ENCODE measurements around the gene ANTXR2. TPM values are rescaled to one million over a fixed set of nuclear protein-coding genes. Genes with fewer than 3 reads are reported as not detected.

ANTXR2 gene
- total RNA-seq, 2 donors from 2014 or later, result 13.6 to 16.4 TPM

- Mint-ChIP-seq H3K4me1 (peaks cover 3% of the 10 kb centered on the region), H3K27me3 (ENCODE audit: insufficient read depth) (no peaks in the 10 kb centered on the region), H3K36me3 (ENCODE audit: low read depth) (peaks cover 2% of the 10 kb centered on the region), H3K4me3 (no peak overlapping the region), H3K9me3 (no peaks in the 10 kb centered on the region), H3K27ac (no peak overlapping the region)
- H3K4me3 ChIP-seq (ENCODE audit: low read length), result no peak overlapping the region
- no peak overlapping the region for H3K27ac ChIP-seq (ENCODE audit: low read depth, low read length)
- WGBS, 2 experiments (ENCODE audit: insufficient coverage in 1 of 2, insufficient read length in 1 of 2), result 88 to 90% methylated on average over 2 to 3 of the region's 3 CpGs
- no peak for TF ChIP-seq CTCF (conservative IDR thresholded peaks at IDR 0.05)
- H3K27me3 ChIP-seq (ENCODE audit: control insufficient read depth, insufficient read depth, low read length, poor library complexity, severe bottlenecking), result no peaks in the 10 kb centered on the region
- H3K9me3 ChIP-seq (ENCODE audit: control insufficient read depth, low read length), result no peaks in the 10 kb centered on the region
- H3K4me1 ChIP-seq (ENCODE audit: control insufficient read depth, insufficient read depth, low read length), result no peaks in the 10 kb centered on the region
- no peaks in the 10 kb centered on the region for H3K36me3 ChIP-seq (ENCODE audit: control insufficient read depth, insufficient read depth, low read length)
- H3K9ac ChIP-seq (ENCODE audit: extremely low read depth, low read length, poor library complexity, severe bottlenecking), result no peak overlapping the region
- no peak for DNase-seq
Measured at GRCh38 chr4:80043541-80043940, 29.5 kb downstream of the ANTXR2 start.

GRCh38 chr4:80042821-80043220 lies 30.2 kb downstream of the ANTXR2 start:
- H3K9me3 ChIP-seq (ENCODE audit: control insufficient read depth, low read length), result no peaks in the 10 kb centered on the region
- no peak for TF ChIP-seq CTCF (conservative IDR thresholded peaks at IDR 0.05)
- H3K27me3 Mint-ChIP-seq (ENCODE audit: insufficient read depth), result no peaks in the 10 kb centered on the region
- peaks cover 3% of the 10 kb centered on the region for H3K4me1 Mint-ChIP-seq
- WGBS, 2 experiments (ENCODE audit: insufficient coverage in 1 of 2, insufficient read length in 1 of 2), result 94% methylated on average over 2 of the region's 2 CpGs; no CpG with 5 or more reads in 1 of the 2 experiments
- no peaks in the 10 kb centered on the region for H3K36me3 ChIP-seq (ENCODE audit: control insufficient read depth, insufficient read depth, low read length)
- H3K4me3 ChIP-seq (ENCODE audit: low read length), result no peak overlapping the region
- no peak overlapping the region for H3K9ac ChIP-seq (ENCODE audit: extremely low read depth, low read length, poor library complexity, severe bottlenecking)
- H3K36me3 Mint-ChIP-seq (ENCODE audit: low read depth), result peaks cover 2% of the 10 kb centered on the region
- H3K4me1 ChIP-seq (ENCODE audit: control insufficient read depth, insufficient read depth, low read length), result no peaks in the 10 kb centered on the region
- H3K4me3 Mint-ChIP-seq, result no peak overlapping the region
- H3K27me3 ChIP-seq (ENCODE audit: control insufficient read depth, insufficient read depth, low read length, poor library complexity, severe bottlenecking), result no peaks in the 10 kb centered on the region
- H3K27ac ChIP-seq (ENCODE audit: low read depth, low read length), result no peak overlapping the region
- DNase-seq, result no peak
- H3K27ac Mint-ChIP-seq, result no peak overlapping the region
- H3K9me3 Mint-ChIP-seq, result no peaks in the 10 kb centered on the region

DNA sequence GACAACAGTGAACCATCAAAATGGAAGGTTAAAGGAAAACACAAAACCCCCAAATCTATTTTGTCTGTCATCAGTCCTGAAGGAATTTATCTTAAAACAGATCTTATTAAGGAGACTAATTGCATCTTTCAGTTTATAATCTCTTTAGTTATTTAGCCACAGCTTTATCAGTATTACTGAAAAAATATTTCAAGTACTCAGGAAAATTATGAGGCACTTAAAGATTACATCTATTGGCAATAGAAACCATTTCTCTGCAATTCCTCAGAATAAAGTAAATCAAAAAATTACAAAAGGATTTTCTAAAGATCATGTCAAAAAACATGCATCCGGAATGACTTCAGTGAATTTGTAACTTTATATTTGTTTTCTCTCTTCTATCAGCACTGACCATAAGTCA lies 35.2 kb downstream of the ANTXR2 start:
- Mint-ChIP-seq H3K4me1 (peaks cover 11% of the 10 kb centered on the region), H3K9me3 (no peaks in the 10 kb centered on the region), H3K27ac (no peak overlapping the region), H3K4me3 (no peak overlapping the region), H3K27me3 (ENCODE audit: insufficient read depth) (no peaks in the 10 kb centered on the region), H3K36me3 (ENCODE audit: low read depth) (peaks cover 2% of the 10 kb centered on the region)
- DNase-seq, result no peak
- no peak for TF ChIP-seq CTCF (conservative IDR thresholded peaks at IDR 0.05)
- Histone ChIP-seq H3K4me1 (ENCODE audit: control insufficient read depth, insufficient read depth, low read length) (no peaks in the 10 kb centered on the region), H3K4me3 (ENCODE audit: low read length) (no peak overlapping the region), H3K27me3 (ENCODE audit: control insufficient read depth, insufficient read depth, low read length, poor library complexity, severe bottlenecking) (peaks cover 8% of the 10 kb centered on the region), H3K36me3 (ENCODE audit: control insufficient read depth, insufficient read depth, low read length) (no peaks in the 10 kb centered on the region), H3K27ac (ENCODE audit: low read depth, low read length) (no peak overlapping the region), H3K9me3 (ENCODE audit: control insufficient read depth, low read length) (no peaks in the 10 kb centered on the region), H3K9ac (ENCODE audit: extremely low read depth, low read length, poor library complexity, severe bottlenecking) (no peak overlapping the region)
- WGBS, 2 experiments (ENCODE audit: insufficient coverage in 1 of 2, insufficient read length in 1 of 2), result 92% methylated on average over 1 of the region's 1 CpG; no CpG with 5 or more reads in 1 of the 2 experiments

Measured in endodermal cell (in vitro differentiated cells).